Measurements from ENCODE around the gene CCDC77.

Gene CCDC77

GRCh38 chr12:452667-453210 lies 51.3 kb downstream of the CCDC77 start:
- Histone ChIP-seq H3K4me1 (ENCODE audit: low read length) (peaks cover 7% of the 10 kb centered on the region; the same call in 1 of the 2 replicates), H3K9ac (ENCODE audit: low read length) (no peak overlapping the region), H3K79me2 (ENCODE audit: low read length) (no peaks in the 10 kb centered on the region), H3K36me3 (replicated peaks; ENCODE audit: low read depth, low read length) (no peaks in the 10 kb centered on the region), H2AFZ (ENCODE audit: low read depth, low read length) (no peak overlapping the region), H3K4me2 (ENCODE audit: low read length) (peak overlapping the region; percentile 36), H3K27ac (ENCODE audit: low read length) (no peak overlapping the region), H3K27me3 (ENCODE audit: low read depth, low read length) (no peaks in the 10 kb centered on the region), H4K20me1 (ENCODE audit: insufficient read depth, low read length) (no peaks in the 10 kb centered on the region), H3K9me3 (ENCODE audit: insufficient read depth, low read length) (no peaks in the 10 kb centered on the region), H3K4me3 (ENCODE audit: low read length) (0 out of 2 replicates have a peak overlapping the region, but pooled peaks have one; percentile 19)
- TF ChIP-seq EZH2phosphoT487 (IDR thresholded peaks at IDR 0.05; ENCODE audit: low read depth), result no peak
- TF ChIP-seq CTCF (IDR thresholded peaks at IDR 0.05; ENCODE audit: low read depth, low read length), result no peak

GRCh38 chr12:454833-455232 lies 53.4 kb downstream of the CCDC77 start:
- no peak overlapping the region for H3K27ac ChIP-seq (ENCODE audit: low read length)
- H3K27me3 ChIP-seq (ENCODE audit: low read depth, low read length), result no peaks in the 10 kb centered on the region
- no peak overlapping the region for H3K4me2 ChIP-seq (ENCODE audit: low read length)
- no peak for TF ChIP-seq CTCF (IDR thresholded peaks at IDR 0.05; ENCODE audit: low read depth, low read length)
- no peak for TF ChIP-seq EZH2phosphoT487 (IDR thresholded peaks at IDR 0.05; ENCODE audit: low read depth)
- no peaks in the 10 kb centered on the region for H3K79me2 ChIP-seq (ENCODE audit: low read length)
- no peaks in the 10 kb centered on the region for H4K20me1 ChIP-seq (ENCODE audit: insufficient read depth, low read length)
- H3K9ac ChIP-seq (ENCODE audit: low read length), result no peak overlapping the region
- no peak overlapping the region for H3K4me3 ChIP-seq (ENCODE audit: low read length)
- no peaks in the 10 kb centered on the region for H3K36me3 ChIP-seq (replicated peaks; ENCODE audit: low read depth, low read length)
- peaks cover 7% of the 10 kb centered on the region; the same call in 1 of the 2 replicates for H3K4me1 ChIP-seq (ENCODE audit: low read length)
- no peaks in the 10 kb centered on the region for H3K9me3 ChIP-seq (ENCODE audit: insufficient read depth, low read length)
- no peak overlapping the region for H2AFZ ChIP-seq (ENCODE audit: low read depth, low read length)

- Histone ChIP-seq H3K36me3 (replicated peaks; ENCODE audit: low read depth, low read length) (no peaks in the 10 kb centered on the region), H3K27ac (ENCODE audit: low read length) (no peak overlapping the region), H4K20me1 (ENCODE audit: insufficient read depth, low read length) (no peaks in the 10 kb centered on the region), H3K79me2 (ENCODE audit: low read length) (no peaks in the 10 kb centered on the region), H3K27me3 (ENCODE audit: low read depth, low read length) (no peaks in the 10 kb centered on the region), H3K9me3 (ENCODE audit: insufficient read depth, low read length) (no peaks in the 10 kb centered on the region), H3K9ac (ENCODE audit: low read length) (no peak overlapping the region), H3K4me3 (ENCODE audit: low read length) (no peak overlapping the region), H3K4me1 (ENCODE audit: low read length) (peaks cover 7% of the 10 kb centered on the region; the same call in 1 of the 2 replicates), H3K4me2 (ENCODE audit: low read length) (no peak overlapping the region), H2AFZ (ENCODE audit: low read depth, low read length) (no peak overlapping the region)
- TF ChIP-seq EZH2phosphoT487 (IDR thresholded peaks at IDR 0.05; ENCODE audit: low read depth), result no peak
- TF ChIP-seq CTCF (IDR thresholded peaks at IDR 0.05; ENCODE audit: low read depth, low read length), result no peak
These were observed 54.4 kb downstream of the CCDC77 start for GRCh38 chr12:455821-456220.

- no peak for TF ChIP-seq EZH2phosphoT487 (IDR thresholded peaks at IDR 0.05; ENCODE audit: low read depth)
- no peaks in the 10 kb centered on the region for H3K27me3 ChIP-seq (ENCODE audit: low read depth, low read length)
- no peaks in the 10 kb centered on the region for H3K79me2 ChIP-seq (ENCODE audit: low read length)
- no peak overlapping the region for H3K27ac ChIP-seq (ENCODE audit: low read length)
- H3K9me3 ChIP-seq (ENCODE audit: insufficient read depth, low read length), result no peaks in the 10 kb centered on the region
- no peak overlapping the region for H3K4me3 ChIP-seq (ENCODE audit: low read length)
- no peaks in the 10 kb centered on the region for H3K36me3 ChIP-seq (replicated peaks; ENCODE audit: low read depth, low read length)
- H2AFZ ChIP-seq (ENCODE audit: low read depth, low read length), result no peak overlapping the region
- no peak overlapping the region for H3K9ac ChIP-seq (ENCODE audit: low read length)
- no peaks in the 10 kb centered on the region for H4K20me1 ChIP-seq (ENCODE audit: insufficient read depth, low read length)
- H3K4me2 ChIP-seq (ENCODE audit: low read length), result no peak overlapping the region
- H3K4me1 ChIP-seq (ENCODE audit: low read length), result peaks cover 5% of the 10 kb centered on the region; the same call in 1 of the 2 replicates
These were observed 56.2 kb downstream of the CCDC77 start for GRCh38 chr12:457676-458075.

All from OCI-LY3 (cell line).